Limb (tissue), 2 donors: ENCODE measurements around the gene FBXO17.
A peak's percentile ranks its signal among the peaks of the same experiment; 100 is the strongest.

Experiments used
- DNase-seq, 2 donors: peaks; one replicate each; pipeline ENCODE4 v3.0.0-alpha.2; 2016; ENCODE audit errors: extremely low spot score in 2 of 2

Gene FBXO17

GRCh38 chr19:38918526-38918925 is 57.0 kb downstream of the FBXO17 start:
- no peak for DNase-seq

- DNase-seq = no peak
These were observed 57.5 kb downstream of the FBXO17 start for GRCh38 chr19:38917921-38918491.

- DNase-seq = no peak
These were observed 58.0 kb downstream of the FBXO17 start for GRCh38 chr19:38917516-38917915.

- no peak for DNase-seq
These were observed 59.9 kb downstream of the FBXO17 start for GRCh38 chr19:38915329-38916321.

GRCh38 chr19:38913958-38914357 is 61.6 kb downstream of the FBXO17 start:
- no peak for DNase-seq

- no peak for DNase-seq
These were observed 62.7 kb downstream of the FBXO17 start for GRCh38 chr19:38912600-38913514.

- no peak for DNase-seq
These were observed 64.0 kb downstream of the FBXO17 start for GRCh38 chr19:38911388-38912001.

GRCh38 chr19:38910488-38910887 is 65.1 kb downstream of the FBXO17 start:
- DNase-seq = no peak

GRCh38 chr19:38908911-38909310 is 66.6 kb downstream of the FBXO17 start:
- DNase-seq = no peak

GRCh38 chr19:38907670-38908069 is 67.9 kb downstream of the FBXO17 start:
- no peak for DNase-seq

GRCh38 chr19:38907227-38907626 is 68.3 kb downstream of the FBXO17 start:
- no peak for DNase-seq

- no peak for DNase-seq
These were observed 69.9 kb downstream of the FBXO17 start for GRCh38 chr19:38905620-38906019.

- DNase-seq = no peak
These were observed 70.7 kb downstream of the FBXO17 start for GRCh38 chr19:38904581-38905539.

- no peak for DNase-seq
These were observed 73.9 kb downstream of the FBXO17 start for GRCh38 chr19:38901683-38902082.

GRCh38 chr19:38900743-38901190 is 74.8 kb downstream of the FBXO17 start:
- no peak for DNase-seq

GRCh38 chr19:38900202-38900629 is 75.3 kb downstream of the FBXO17 start:
- DNase-seq = no peak

GRCh38 chr19:38899447-38900201 is 75.9 kb downstream of the FBXO17 start, which contains the start of the genes NFKBIB and SIRT2:
Gene NFKBIB, plus strand, starts transcription at chr19:38899969. Its CDS starts 64 bp downstream, at chr19:38900033.
Gene SIRT2, minus strand, starts transcription at chr19:38899618. Its CDS starts 97 bp downstream, at chr19:38899521.
- DNase-seq = peak; percentile 99 to 100

GRCh38 chr19:38898788-38899446 is 76.6 kb downstream of the FBXO17 start:
- no peak for DNase-seq
